ENCODE data around the gene CRMP1.

Gene CRMP1

DNA sequence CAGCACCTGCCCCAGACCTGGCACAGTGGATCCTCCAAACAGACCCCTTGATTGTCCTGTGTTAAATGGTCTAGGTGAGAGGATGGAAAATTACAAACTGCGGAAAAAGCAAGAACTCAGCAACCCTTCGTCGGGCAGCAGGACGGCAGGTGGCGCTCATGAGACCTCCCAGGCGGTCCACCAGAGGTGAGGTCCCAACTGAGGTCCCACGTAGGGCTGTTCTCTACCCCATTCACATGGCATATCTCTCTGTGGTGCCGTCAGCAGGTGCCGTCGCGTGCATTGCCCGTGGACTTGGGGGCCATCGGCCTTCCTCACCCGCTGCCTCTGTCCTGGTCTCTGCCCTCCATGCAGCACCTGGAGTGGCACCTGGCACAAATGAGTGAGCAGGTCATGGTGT lies 88.2 kb downstream of the CRMP1 start:
- DNase-seq (ENCODE audit: low read depth) = no peak
- H3K4me3 ChIP-seq (ENCODE audit: control insufficient read depth, low read depth, low read length) = no peak overlapping the region
- no peak for TF ChIP-seq CTCF (conservative IDR thresholded peaks at IDR 0.05; ENCODE audit: control insufficient read depth, insufficient read depth, low read depth, low read length)

- no peak for DNase-seq (ENCODE audit: low read depth)
- TF ChIP-seq CTCF (conservative IDR thresholded peaks at IDR 0.05; ENCODE audit: control insufficient read depth, insufficient read depth, low read depth, low read length) = no peak
- no peak overlapping the region for H3K4me3 ChIP-seq (ENCODE audit: control insufficient read depth, low read depth, low read length)
These were observed 90.3 kb downstream of the CRMP1 start for GRCh38 chr4:5802565-5802964.

DNA sequence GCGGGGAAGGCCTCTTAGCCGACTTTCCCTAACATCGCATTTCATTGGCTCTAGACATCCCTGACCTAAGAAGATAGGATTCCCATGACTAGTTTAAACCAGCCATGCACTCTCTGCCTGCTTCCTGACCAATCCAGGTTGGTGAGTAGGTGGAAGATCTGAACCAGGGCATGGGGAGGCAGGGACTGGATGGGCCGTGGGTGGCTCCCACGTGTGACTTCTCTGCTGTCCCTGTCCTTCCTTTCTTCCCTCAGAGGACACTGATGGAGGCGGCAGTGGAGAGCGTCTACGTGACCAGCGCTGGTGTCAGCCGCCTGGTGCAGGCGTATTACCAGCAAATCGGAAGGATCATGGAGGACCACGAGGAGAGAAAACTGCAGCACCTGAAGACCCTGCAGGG lies 91.2 kb downstream of the CRMP1 start:
- no peak overlapping the region for H3K4me3 ChIP-seq (ENCODE audit: control insufficient read depth, low read depth, low read length)
- no peak for DNase-seq (ENCODE audit: low read depth)
- no peak for TF ChIP-seq CTCF (conservative IDR thresholded peaks at IDR 0.05; ENCODE audit: control insufficient read depth, insufficient read depth, low read depth, low read length)

- TF ChIP-seq CTCF (conservative IDR thresholded peaks at IDR 0.05; ENCODE audit: control insufficient read depth, insufficient read depth, low read depth, low read length) = no peak
- no peak overlapping the region for H3K4me3 ChIP-seq (ENCODE audit: control insufficient read depth, low read depth, low read length)
- DNase-seq (ENCODE audit: low read depth) = no peak
These were observed 92.4 kb downstream of the CRMP1 start for GRCh38 chr4:5800496-5800895.

DNA sequence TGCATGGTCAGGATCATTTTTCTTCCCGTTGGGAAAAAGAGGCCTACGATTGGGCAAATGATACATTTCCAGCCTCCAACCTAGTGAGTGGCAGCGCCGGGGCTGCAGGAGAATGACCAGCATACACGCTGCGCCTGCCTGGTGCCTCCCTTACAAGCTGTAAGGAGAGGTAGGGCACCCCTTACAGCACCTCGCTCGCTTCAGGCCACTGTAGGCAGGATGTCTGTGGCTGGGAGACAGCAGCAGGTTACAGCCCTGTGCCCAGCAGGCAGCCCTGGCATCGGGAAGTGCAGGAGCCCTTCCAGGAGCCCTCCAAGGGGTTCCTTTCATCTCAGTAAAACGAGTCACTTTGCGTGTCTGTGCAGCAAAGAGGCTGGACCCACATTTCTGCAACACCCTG lies 93.5 kb downstream of the CRMP1 start:
- H3K4me3 ChIP-seq (ENCODE audit: control insufficient read depth, low read depth, low read length) = no peak overlapping the region
- no peak for TF ChIP-seq CTCF (conservative IDR thresholded peaks at IDR 0.05; ENCODE audit: control insufficient read depth, insufficient read depth, low read depth, low read length)
- DNase-seq (ENCODE audit: low read depth) = no peak

DNA sequence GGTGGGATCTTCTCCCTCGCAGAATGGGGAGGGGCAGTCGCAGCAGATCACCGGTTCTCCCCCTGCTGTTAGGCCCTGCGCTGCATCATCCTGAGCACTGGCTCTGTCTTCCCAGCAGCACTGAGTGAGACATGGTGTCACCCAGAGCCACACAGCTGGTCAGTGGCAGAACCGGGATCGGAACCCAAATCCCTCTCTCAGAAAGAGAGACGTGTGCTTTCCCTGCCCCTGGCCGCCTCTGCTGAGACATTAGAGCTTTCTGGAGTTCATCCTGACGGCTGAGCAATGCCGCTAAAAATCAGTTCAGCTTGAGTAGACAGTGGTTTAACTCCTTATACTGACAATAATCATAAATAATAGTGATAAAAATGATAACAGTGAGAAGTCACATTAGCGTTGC lies 93.9 kb downstream of the CRMP1 start:
- DNase-seq (ENCODE audit: low read depth) = no peak

More for the DNA sequence above, 93.9 kb downstream of the CRMP1 start:
- TF ChIP-seq CTCF (conservative IDR thresholded peaks at IDR 0.05; ENCODE audit: control insufficient read depth, insufficient read depth, low read depth, low read length) = no peak
- no peak overlapping the region for H3K4me3 ChIP-seq (ENCODE audit: control insufficient read depth, low read depth, low read length)
